Suprapubic skin (tissue), 3 donors: Measurements from ENCODE around the gene AMY2A.

ENCODE experiments used
- EP300 ChIP-seq: sonication (generic); formaldehyde crosslinking; IDR thresholded peaks from one replicate; pipeline ENCODE4 v1.6.1; 2017; ENCODE audit warnings: antibody characterized with exemption
- TF ChIP-seq, protein P1 (sequence below), 2 donors: fragments of 200-600 bp in 1 of 2; fragments of 450-650 bp in 1 of 2; sonication (generic) in 1 of 2; IDR thresholded peaks; one replicate each; pipeline ENCODE4 v1.5.1; 2016 to 2019; ENCODE audit warnings: antibody characterized with exemption in 2 of 2, mild to moderate bottlenecking in 1 of 2, moderate library complexity in 1 of 2

DNA sequence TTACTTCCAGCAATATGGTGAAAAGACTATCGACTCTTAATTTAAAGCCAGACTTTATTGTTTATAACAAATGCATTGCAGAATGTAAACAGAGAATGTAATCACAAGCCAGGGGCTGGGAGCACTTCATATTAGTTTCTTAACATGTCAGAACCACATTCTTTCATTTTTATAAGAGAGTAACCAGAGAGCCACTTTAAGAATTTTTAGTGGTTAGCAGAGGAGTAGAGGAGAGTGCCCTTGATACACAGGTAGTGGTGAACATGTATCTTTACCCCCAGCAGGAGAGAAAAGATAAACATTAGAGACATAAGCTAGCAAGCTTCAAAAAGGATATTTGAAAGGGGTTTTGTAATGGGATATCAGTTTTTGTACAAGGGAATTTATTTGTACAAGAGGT lies 34.8 kb upstream of the AMY2A start:
- TF ChIP-seq, protein P1, sequence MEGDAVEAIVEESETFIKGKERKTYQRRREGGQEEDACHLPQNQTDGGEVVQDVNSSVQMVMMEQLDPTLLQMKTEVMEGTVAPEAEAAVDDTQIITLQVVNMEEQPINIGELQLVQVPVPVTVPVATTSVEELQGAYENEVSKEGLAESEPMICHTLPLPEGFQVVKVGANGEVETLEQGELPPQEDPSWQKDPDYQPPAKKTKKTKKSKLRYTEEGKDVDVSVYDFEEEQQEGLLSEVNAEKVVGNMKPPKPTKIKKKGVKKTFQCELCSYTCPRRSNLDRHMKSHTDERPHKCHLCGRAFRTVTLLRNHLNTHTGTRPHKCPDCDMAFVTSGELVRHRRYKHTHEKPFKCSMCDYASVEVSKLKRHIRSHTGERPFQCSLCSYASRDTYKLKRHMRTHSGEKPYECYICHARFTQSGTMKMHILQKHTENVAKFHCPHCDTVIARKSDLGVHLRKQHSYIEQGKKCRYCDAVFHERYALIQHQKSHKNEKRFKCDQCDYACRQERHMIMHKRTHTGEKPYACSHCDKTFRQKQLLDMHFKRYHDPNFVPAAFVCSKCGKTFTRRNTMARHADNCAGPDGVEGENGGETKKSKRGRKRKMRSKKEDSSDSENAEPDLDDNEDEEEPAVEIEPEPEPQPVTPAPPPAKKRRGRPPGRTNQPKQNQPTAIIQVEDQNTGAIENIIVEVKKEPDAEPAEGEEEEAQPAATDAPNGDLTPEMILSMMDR (IDR thresholded peaks at IDR 0.05), result no peak
- TF ChIP-seq EP300, result no peak
